Measurements from ENCODE around the gene P4HTM.
"Not testable (repeated sequence)": the region's sequence is repeated elsewhere in the genome, so short reads cannot be mapped to it uniquely, and the experiment has no call there.

P4HTM gene

GRCh38 chr3:48999085-48999858, 9.2 kb downstream of the P4HTM start:
- H3K27me3 ChIP-seq (ENCODE audit: insufficient read depth, low read length) = no peaks in the 10 kb centered on the region
- H3K4me3 ChIP-seq (ENCODE audit: low read depth, low read length) = no peak overlapping the region

DNA sequence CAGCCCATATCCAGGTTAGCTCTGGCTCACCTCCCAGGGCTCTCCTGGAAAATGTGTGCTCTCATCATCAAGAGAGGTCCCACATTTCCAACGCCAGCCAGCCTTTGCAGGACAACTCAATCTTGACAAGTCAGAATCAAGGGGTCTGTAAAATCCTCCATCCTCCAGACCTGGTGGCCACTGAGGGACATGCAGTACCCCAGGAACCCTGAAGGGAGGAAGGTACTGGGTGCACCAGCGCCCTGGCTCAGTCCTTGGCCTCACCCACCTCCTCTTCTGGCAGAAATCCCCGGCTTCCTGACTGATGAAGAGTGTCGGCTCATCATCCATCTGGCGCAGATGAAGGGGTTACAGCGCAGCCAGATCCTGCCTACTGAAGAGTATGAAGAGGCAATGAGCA, 11.1 kb downstream of the P4HTM start:
- Histone ChIP-seq H3K4me3 (ENCODE audit: low read depth, low read length) (no peak overlapping the region), H3K27ac (ENCODE audit: low read depth, low read length) (no peak overlapping the region), H3K4me1 (ENCODE audit: control insufficient read depth, insufficient read depth, low read length, unreplicated experiment) (peaks cover 5% of the 10 kb centered on the region), H3K79me2 (ENCODE audit: control insufficient read depth, insufficient read depth, low read length, unreplicated experiment) (no peaks in the 10 kb centered on the region), H2AFZ (ENCODE audit: low read length, unreplicated experiment) (no peak overlapping the region), H3K27me3 (ENCODE audit: insufficient read depth, low read length) (no peaks in the 10 kb centered on the region), H3K36me3 (ENCODE audit: insufficient read depth, low read length) (no peaks in the 10 kb centered on the region)

More at GRCh38 chr3:48999085-48999858, 9.2 kb downstream of the P4HTM start:
- no peaks in the 10 kb centered on the region for H3K79me2 ChIP-seq (ENCODE audit: control insufficient read depth, insufficient read depth, low read length, unreplicated experiment)
- H3K4me1 ChIP-seq (ENCODE audit: control insufficient read depth, insufficient read depth, low read length, unreplicated experiment) = no peaks in the 10 kb centered on the region
- H3K36me3 ChIP-seq (ENCODE audit: insufficient read depth, low read length) = no peaks in the 10 kb centered on the region
- H3K27ac ChIP-seq (ENCODE audit: low read depth, low read length) = no peak overlapping the region
- H2AFZ ChIP-seq (ENCODE audit: low read length, unreplicated experiment) = no peak overlapping the region

DNA sequence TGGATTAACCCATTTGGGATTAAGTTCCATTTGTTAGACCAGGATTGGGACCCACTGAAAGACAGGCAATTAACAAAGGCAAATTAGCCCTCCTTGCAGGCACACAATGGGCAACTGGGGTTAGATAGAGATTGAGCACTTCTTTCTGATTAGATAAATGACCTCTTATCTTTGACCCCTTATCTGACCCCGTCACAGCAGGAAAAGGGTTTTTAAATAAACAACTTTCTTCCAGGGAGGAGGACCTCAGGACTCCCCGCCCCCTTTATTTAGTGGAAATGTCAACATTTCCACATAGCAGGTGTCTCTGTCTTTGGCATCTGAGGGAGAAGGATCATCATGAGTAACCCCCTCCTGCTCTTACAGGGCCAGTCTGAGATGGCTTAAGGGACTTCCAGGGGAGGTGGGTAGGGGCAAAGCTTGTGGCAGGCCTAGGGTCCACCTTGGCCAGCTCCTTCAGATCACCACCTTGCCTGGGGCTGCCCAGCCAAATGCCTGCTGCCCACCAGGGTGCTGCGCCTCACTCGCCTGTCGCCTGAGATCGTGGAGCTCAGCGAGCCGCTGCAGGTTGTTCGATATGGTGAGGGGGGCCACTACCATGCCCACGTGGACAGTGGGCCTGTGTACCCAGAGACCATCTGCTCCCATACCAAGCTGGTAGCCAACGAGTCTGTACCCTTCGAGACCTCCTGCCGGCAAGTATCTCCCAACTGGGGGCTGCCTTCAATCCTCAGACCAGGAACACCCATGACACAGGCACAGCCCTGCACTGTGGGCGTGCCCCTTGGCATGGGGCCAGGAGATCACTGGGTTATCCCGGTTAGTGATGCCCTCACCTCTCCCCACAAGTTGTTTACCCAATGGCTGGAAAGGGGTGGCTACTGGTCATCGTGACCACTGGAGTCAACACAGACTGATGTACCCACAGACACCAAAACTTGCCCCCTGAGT, 14.6 kb downstream of the P4HTM start:
- peaks cover 15% of the 10 kb centered on the region for H3K4me1 ChIP-seq (ENCODE audit: control insufficient read depth, insufficient read depth, low read length, unreplicated experiment)
- no peaks in the 10 kb centered on the region for H3K36me3 ChIP-seq (ENCODE audit: insufficient read depth, low read length)

DNA sequence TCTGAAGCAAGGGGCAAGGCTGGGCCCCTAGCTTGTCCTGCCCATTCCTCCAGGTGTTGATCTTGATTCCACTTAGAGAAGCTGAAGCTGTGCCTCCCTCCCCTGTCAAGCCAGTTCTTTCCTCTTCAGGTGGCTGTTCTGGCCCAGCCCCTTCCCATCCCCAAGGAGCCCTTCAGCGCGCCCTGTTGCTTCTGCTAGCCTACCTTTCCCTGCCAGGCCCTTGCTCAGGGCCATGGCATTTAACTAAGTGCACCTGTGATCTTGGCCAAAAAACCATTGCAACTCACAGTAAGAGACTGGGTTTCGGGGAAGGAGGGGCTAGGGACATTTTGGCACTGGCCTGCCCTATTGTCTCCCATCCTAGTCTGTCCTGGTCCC, 15.3 kb downstream of the P4HTM start:
- Histone ChIP-seq H3K4me3 (ENCODE audit: low read depth, low read length) (no peak overlapping the region), H3K27me3 (ENCODE audit: insufficient read depth, low read length) (no peaks in the 10 kb centered on the region), H3K4me1 (ENCODE audit: control insufficient read depth, insufficient read depth, low read length, unreplicated experiment) (peaks cover 15% of the 10 kb centered on the region), H3K27ac (ENCODE audit: low read depth, low read length) (no peak overlapping the region), H3K36me3 (ENCODE audit: insufficient read depth, low read length) (no peaks in the 10 kb centered on the region), H3K79me2 (ENCODE audit: control insufficient read depth, insufficient read depth, low read length, unreplicated experiment) (peaks cover 18% of the 10 kb centered on the region), H2AFZ (ENCODE audit: low read length, unreplicated experiment) (no peak overlapping the region)

More for the DNA sequence above, 14.6 kb downstream of the P4HTM start:
- Histone ChIP-seq H3K27ac (ENCODE audit: low read depth, low read length) (no peak overlapping the region), H2AFZ (ENCODE audit: low read length, unreplicated experiment) (no peak overlapping the region), H3K27me3 (ENCODE audit: insufficient read depth, low read length) (no peaks in the 10 kb centered on the region), H3K4me3 (ENCODE audit: low read depth, low read length) (no peak overlapping the region), H3K79me2 (ENCODE audit: control insufficient read depth, insufficient read depth, low read length, unreplicated experiment) (peaks cover 16% of the 10 kb centered on the region)

- H3K79me2 ChIP-seq (ENCODE audit: control insufficient read depth, insufficient read depth, low read length, unreplicated experiment) = peaks cover 18% of the 10 kb centered on the region
- no peaks in the 10 kb centered on the region for H3K36me3 ChIP-seq (ENCODE audit: insufficient read depth, low read length)
- H3K4me3 ChIP-seq (ENCODE audit: low read depth, low read length) = peak overlapping the region; percentile 95
- H2AFZ ChIP-seq (ENCODE audit: low read length, unreplicated experiment) = peak overlapping the region; percentile 90
- no peaks in the 10 kb centered on the region for H3K27me3 ChIP-seq (ENCODE audit: insufficient read depth, low read length)
- peak overlapping the region; percentile 85; the same call in 1 of the 2 replicates for H3K27ac ChIP-seq (ENCODE audit: low read depth, low read length)
- peaks cover 15% of the 10 kb centered on the region for H3K4me1 ChIP-seq (ENCODE audit: control insufficient read depth, insufficient read depth, low read length, unreplicated experiment)
These were observed 16.0 kb downstream of the P4HTM start for GRCh38 chr3:49005998-49006397.

GRCh38 chr3:49006408-49007067, 16.5 kb downstream of the P4HTM start:
- Histone ChIP-seq H3K27me3 (ENCODE audit: insufficient read depth, low read length) (no peaks in the 10 kb centered on the region), H3K4me3 (ENCODE audit: low read depth, low read length) (peak overlapping the region; percentile 95), H3K36me3 (ENCODE audit: insufficient read depth, low read length) (no peaks in the 10 kb centered on the region), H3K79me2 (ENCODE audit: control insufficient read depth, insufficient read depth, low read length, unreplicated experiment) (peaks cover 19% of the 10 kb centered on the region), H2AFZ (ENCODE audit: low read length, unreplicated experiment) (peak overlapping the region; percentile 90), H3K4me1 (ENCODE audit: control insufficient read depth, insufficient read depth, low read length, unreplicated experiment) (peaks cover 15% of the 10 kb centered on the region), H3K27ac (ENCODE audit: low read depth, low read length) (peak overlapping the region; percentile 85)

GRCh38 chr3:49007068-49007770, 17.2 kb downstream of the P4HTM start, which contains the start of gene WDR6:
Gene WDR6, plus strand, starts transcription at chr3:49007391. Its CDS starts 41 bp downstream, at chr3:49007432.
- H3K27me3 ChIP-seq (ENCODE audit: insufficient read depth, low read length) = no peaks in the 10 kb centered on the region
- peaks cover 15% of the 10 kb centered on the region for H3K4me1 ChIP-seq (ENCODE audit: control insufficient read depth, insufficient read depth, low read length, unreplicated experiment)
- no peaks in the 10 kb centered on the region for H3K36me3 ChIP-seq (ENCODE audit: insufficient read depth, low read length)
- peak within 1 kb of the TSS; percentile 95 for H3K4me3 ChIP-seq (ENCODE audit: low read depth, low read length)
- peak within 1 kb of the TSS; percentile 90 for H2AFZ ChIP-seq (ENCODE audit: low read length, unreplicated experiment)
- peak within 1 kb of the TSS; percentile 85 for H3K27ac ChIP-seq (ENCODE audit: low read depth, low read length)
- H3K79me2 ChIP-seq (ENCODE audit: control insufficient read depth, insufficient read depth, low read length, unreplicated experiment) = peaks cover 25% of the 10 kb centered on the region

GRCh38 chr3:49007771-49008528, 17.9 kb downstream of the P4HTM start:
- H3K36me3 ChIP-seq (ENCODE audit: insufficient read depth, low read length) = no peaks in the 10 kb centered on the region
- H3K4me3 ChIP-seq (ENCODE audit: low read depth, low read length) = peak overlapping the region; percentile 95
- peak overlapping the region; percentile 85 for H3K27ac ChIP-seq (ENCODE audit: low read depth, low read length)
- H3K79me2 ChIP-seq (ENCODE audit: control insufficient read depth, insufficient read depth, low read length, unreplicated experiment) = peaks cover 29% of the 10 kb centered on the region
- H3K27me3 ChIP-seq (ENCODE audit: insufficient read depth, low read length) = no peaks in the 10 kb centered on the region
- peaks cover 15% of the 10 kb centered on the region for H3K4me1 ChIP-seq (ENCODE audit: control insufficient read depth, insufficient read depth, low read length, unreplicated experiment)
- peak overlapping the region; percentile 63 for H2AFZ ChIP-seq (ENCODE audit: low read length, unreplicated experiment)

DNA sequence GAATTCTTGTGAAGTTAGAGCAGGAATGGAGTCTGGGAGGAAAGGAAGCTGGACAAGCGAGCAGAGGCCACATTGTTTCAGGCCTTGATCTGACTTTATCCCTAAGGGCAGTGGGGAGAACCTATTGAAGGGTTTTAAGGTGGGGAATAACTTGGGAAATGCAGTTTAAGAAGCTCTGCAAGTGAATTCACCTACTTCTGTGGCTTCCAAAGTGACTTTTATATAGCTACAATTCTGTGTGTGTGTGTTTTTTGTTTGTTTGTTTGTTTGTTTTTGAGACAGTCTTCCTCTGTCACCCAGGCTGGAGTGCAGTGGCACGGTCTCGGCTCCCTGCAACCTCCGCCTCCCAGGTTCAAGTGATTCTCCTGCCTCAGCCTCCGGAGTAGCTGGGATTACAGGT, 18.6 kb downstream of the P4HTM start:
- not testable (repeated sequence) for H3K36me3 ChIP-seq (ENCODE audit: insufficient read depth, low read length); H3K27me3 ChIP-seq (ENCODE audit: insufficient read depth, low read length); H3K27ac ChIP-seq (ENCODE audit: low read depth, low read length); H2AFZ ChIP-seq (ENCODE audit: low read length, unreplicated experiment)
- Histone ChIP-seq H3K4me3 (ENCODE audit: low read depth, low read length) (peak overlapping the region; percentile 95), H3K4me1 (ENCODE audit: control insufficient read depth, insufficient read depth, low read length, unreplicated experiment) (peaks cover 15% of the 10 kb centered on the region), H3K79me2 (ENCODE audit: control insufficient read depth, insufficient read depth, low read length, unreplicated experiment) (peaks cover 29% of the 10 kb centered on the region)
